Bronchial epithelial cell (primary cell): ENCODE measurements around the gene LAPTM5. TPM values are rescaled to one million over a fixed set of nuclear protein-coding genes. Genes with fewer than 3 reads are reported as not detected.

ENCODE experiments used
- DNase-seq: peaks from one replicate; pipeline ENCODE4 v3.0.0-alpha.2; 2010; ENCODE audit warnings: low read depth
- FAIRE-seq: peaks from 2 replicates; lab custom pipeline; 2011; peaks lifted over from hg19 to GRCh38; lab: Jason Lieb, UNC
- H3K27me3 ChIP-seq: 2 replicates; pipeline ENCODE4 v1.5.1; 2011; ENCODE audit warnings: low read length; ENCODE audit not compliant: control insufficient read depth, insufficient read depth
- H3K36me3 ChIP-seq: 2 replicates; pipeline ENCODE4 v1.5.1; 2011; ENCODE audit warnings: low read length; ENCODE audit not compliant: control insufficient read depth, insufficient read depth
- H3K4me3 ChIP-seq: 2 replicates; pipeline ENCODE4 v1.5.1; 2011; ENCODE audit warnings: mild to moderate bottlenecking, low read depth, low read length, control low read depth
- CTCF ChIP-seq: IDR thresholded peaks from 2 replicates; pipeline ENCODE4 v1.5.1; 2011; ENCODE audit warnings: mild to moderate bottlenecking, moderate library complexity, low read length, control low read depth, inconsistent platforms; ENCODE audit not compliant: insufficient read depth, severe bottlenecking
- total RNA-seq: library from RNA; depleted of rRNA; stranded (reverse); fragments of >200 nt; gene quantifications from 2 replicates; pipeline ENCODE4 v1.2.1, GENCODE V29; 2014

LAPTM5 gene
- total RNA-seq, 1 donor from 2014 or later: under 0.01 TPM

- peak overlapping the region; percentile 27 for H3K4me3 ChIP-seq
Observed at GRCh38 chr1:30718091-30718635, 39.4 kb downstream of the LAPTM5 start.

GRCh38 chr1:30716646-30717045 lies 40.9 kb downstream of the LAPTM5 start:
- FAIRE-seq: no peak

More at GRCh38 chr1:30718091-30718635, 39.4 kb downstream of the LAPTM5 start:
- H3K27me3 ChIP-seq: no peaks in the 10 kb centered on the region
- DNase-seq: peak; percentile 90
- TF ChIP-seq CTCF: no peak
- peaks cover 4% of the 10 kb centered on the region for H3K36me3 ChIP-seq
- no peak for FAIRE-seq

GRCh38 chr1:30715886-30716285 lies 41.7 kb downstream of the LAPTM5 start:
- DNase-seq (no peak), FAIRE-seq (no peak)
- no peak overlapping the region for H3K4me3 ChIP-seq
- H3K36me3 ChIP-seq: no peaks in the 10 kb centered on the region
- TF ChIP-seq CTCF: no peak
- no peaks in the 10 kb centered on the region for H3K27me3 ChIP-seq

More at GRCh38 chr1:30716646-30717045, 40.9 kb downstream of the LAPTM5 start:
- DNase-seq: no peak
- TF ChIP-seq CTCF: no peak
- Histone ChIP-seq H3K27me3 (no peaks in the 10 kb centered on the region), H3K4me3 (no peak overlapping the region), H3K36me3 (peaks cover under 1% of the 10 kb centered on the region)

GRCh38 chr1:30715216-30715615 lies 42.4 kb downstream of the LAPTM5 start:
- H3K27me3 ChIP-seq: no peaks in the 10 kb centered on the region
- peak; percentile 50 for TF ChIP-seq CTCF
- DNase-seq: no peak
- no peak for FAIRE-seq
- H3K36me3 ChIP-seq: no peaks in the 10 kb centered on the region
- H3K4me3 ChIP-seq: no peak overlapping the region

- Histone ChIP-seq H3K36me3 (no peaks in the 10 kb centered on the region), H3K4me3 (no peak overlapping the region), H3K27me3 (no peaks in the 10 kb centered on the region)
- TF ChIP-seq CTCF: no peak
- peak; percentile 67 for DNase-seq
- no peak for FAIRE-seq
Observed at GRCh38 chr1:30714536-30715090, 43.0 kb downstream of the LAPTM5 start.

- no peak for DNase-seq
- TF ChIP-seq CTCF: no peak
- no peak for FAIRE-seq
Observed at GRCh38 chr1:30714025-30714424, 43.5 kb downstream of the LAPTM5 start.

More at GRCh38 chr1:30714025-30714424, 43.5 kb downstream of the LAPTM5 start:
- H3K27me3 ChIP-seq: no peaks in the 10 kb centered on the region
- H3K4me3 ChIP-seq: no peak overlapping the region
- H3K36me3 ChIP-seq: no peaks in the 10 kb centered on the region
